Activated T-helper 1 cell treated with anti-CD3 and anti-CD28 coated beads, Interleukin-2, amount 50 U/mL, for 16 hours (primary cell): ENCODE results near the gene WDR4.
A peak's percentile ranks its signal among the peaks of the same experiment; 100 is the strongest.
"Not testable (repeated sequence)": the region's sequence is repeated elsewhere in the genome, so short reads cannot be mapped to it uniquely, and the experiment has no call there.

ENCODE experiments used
- DNase-seq, 2 donors: peaks; one replicate each; pipeline ENCODE4 v3.0.0-alpha.2; 2020; ENCODE audit warnings: low read depth in 1 of 2, low spot score in 1 of 2

WDR4 gene

GRCh38 chr21:42820616-42821465 lies 58.5 kb downstream of the WDR4 start:
- DNase-seq = no peak

GRCh38 chr21:42819861-42820615 lies 59.3 kb downstream of the WDR4 start:
- no peak for DNase-seq

DNA sequence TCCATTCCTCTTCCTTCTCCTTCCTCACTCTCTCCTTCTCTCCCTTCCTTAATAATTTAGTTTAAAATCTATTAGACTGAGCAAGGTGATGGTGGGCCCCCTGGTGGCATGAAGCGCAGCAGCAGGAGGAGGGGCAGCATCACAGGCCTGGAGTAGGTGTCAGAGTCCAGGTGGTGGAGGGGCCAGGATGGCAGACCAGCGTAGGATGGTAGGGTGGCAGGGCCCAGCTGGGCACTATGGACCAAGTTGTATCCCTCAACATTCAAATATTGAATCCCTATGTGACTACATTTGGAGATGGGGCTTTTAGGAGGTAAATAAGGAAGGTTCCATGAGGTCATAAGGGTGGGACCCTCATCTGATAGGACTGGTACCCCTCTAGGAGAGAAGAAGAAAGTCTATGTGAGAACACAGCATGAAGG lies 61.0 kb downstream of the WDR4 start:
- DNase-seq = peak; percentile 33 to 47

GRCh38 chr21:42815217-42815616 lies 64.1 kb downstream of the WDR4 start:
- no peak for DNase-seq

DNA sequence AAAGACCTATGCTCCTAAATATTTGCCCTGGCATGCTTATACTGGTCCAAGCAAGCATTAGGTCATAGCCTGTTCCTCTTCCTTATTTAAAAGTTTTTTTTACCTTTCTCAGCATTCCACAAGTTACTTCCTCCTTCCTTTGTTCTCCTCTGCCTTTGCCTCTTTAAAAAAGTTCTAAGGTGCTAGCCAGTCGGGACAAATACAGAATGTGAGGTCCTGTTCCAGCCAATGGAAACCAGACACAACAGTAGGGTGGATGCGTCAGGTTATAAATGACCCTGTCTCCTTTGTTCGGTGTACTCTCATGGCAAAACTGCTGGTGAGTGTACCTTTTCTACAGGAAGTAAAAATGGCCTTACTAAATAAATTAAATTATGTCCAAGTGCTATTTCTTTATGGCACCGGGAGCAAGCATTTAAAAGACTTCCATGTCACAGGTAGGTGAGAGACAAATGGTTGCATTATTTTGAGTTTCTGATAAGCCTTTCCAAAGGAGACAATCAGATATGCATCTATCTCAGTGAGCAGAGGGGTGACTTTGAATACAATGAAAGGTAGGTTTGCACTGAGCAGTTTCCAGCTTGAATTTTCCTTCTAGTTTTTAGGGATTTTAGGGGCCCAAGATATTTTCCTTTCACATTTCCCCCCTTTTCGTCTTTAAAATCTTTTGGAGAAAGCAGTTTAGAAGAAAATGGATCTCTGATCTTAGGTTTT lies 66.7 kb downstream of the WDR4 start:
- DNase-seq = not testable (repeated sequence)

GRCh38 chr21:42811960-42812359 lies 67.4 kb downstream of the WDR4 start:
- no peak for DNase-seq

GRCh38 chr21:42809577-42810475 lies 69.5 kb downstream of the WDR4 start:
- DNase-seq = no peak

DNA sequence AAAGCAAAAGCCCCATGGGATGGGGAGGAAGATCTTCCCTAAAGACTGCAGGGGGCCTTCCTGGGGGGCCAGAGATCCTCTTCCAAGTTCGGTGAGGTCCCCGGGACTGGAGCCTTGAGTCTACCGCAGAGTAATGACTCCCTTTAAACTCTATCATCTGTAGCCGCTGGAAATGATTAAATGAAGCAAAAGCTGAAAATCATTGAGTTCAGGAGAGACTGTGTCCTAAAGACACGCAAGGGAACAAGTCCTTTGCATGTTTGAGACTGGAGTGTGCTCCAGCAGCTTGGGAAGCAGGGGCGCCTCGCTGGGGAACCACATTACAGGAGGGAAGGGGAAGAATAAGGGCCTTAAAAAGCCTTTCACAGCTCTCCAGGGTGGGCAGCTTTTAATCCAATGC lies 70.2 kb downstream of the WDR4 start:
- DNase-seq = no peak

DNA sequence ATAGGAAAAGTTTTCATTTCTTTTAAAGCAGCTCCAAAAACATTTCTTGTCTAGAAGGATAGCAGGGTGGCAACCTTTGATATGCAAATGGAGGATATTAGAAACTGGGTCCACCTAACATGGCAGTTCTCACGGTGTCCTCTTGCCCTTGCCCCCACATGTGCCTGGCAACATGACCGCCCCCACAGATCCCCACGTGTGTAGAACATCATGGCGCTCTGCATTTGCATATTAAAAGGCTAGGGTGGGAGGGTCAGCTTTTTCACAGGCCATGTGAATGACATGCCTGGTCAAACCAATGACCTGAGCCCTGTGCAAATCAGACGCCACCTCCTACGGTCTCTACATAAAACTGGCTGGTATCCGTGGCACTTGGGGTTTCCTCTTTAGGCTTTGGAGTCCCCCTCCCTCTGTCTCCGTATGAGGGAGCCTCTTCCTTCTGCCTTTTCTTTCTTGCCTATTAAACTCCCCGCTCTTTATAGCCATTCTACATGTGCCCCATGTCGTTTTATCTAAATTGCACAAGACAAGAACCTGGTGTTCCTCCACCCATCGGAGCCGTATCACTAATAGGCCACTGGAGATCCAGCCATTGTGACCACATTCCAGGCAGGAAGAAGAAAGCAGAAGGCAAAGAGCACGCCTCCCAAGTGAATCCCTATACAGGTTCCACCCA lies 71.3 kb downstream of the WDR4 start:
- no peak for DNase-seq

DNA sequence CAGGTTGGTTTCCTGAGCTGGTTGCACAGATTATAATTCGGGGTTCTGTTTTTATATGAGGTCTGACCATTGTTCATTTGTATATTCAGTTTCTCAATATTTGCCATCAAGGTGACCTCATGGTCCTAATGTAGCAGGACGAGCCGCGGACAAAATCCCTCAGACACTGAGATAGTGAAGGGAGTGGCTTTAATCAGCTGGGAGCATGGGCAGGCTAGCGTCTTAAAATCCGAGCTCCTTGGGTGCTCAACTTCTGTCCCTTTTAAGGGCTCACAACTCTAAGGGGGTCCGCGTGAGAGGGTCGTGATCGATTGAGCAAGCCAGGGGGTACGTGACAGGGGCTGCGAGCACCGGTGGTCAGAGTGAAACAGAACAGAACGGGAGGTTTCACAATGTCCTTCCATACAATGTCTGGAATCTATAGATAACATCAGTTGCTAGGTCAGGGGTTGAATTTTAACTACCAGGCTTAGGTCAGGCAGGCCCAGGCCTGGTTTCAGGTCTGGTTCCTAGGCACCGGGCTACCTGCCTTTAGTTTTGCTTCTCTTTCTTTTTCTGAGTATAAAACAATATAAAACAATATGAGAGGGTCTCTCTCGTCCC lies 71.9 kb downstream of the WDR4 start:
- not testable (repeated sequence) for DNase-seq

DNA sequence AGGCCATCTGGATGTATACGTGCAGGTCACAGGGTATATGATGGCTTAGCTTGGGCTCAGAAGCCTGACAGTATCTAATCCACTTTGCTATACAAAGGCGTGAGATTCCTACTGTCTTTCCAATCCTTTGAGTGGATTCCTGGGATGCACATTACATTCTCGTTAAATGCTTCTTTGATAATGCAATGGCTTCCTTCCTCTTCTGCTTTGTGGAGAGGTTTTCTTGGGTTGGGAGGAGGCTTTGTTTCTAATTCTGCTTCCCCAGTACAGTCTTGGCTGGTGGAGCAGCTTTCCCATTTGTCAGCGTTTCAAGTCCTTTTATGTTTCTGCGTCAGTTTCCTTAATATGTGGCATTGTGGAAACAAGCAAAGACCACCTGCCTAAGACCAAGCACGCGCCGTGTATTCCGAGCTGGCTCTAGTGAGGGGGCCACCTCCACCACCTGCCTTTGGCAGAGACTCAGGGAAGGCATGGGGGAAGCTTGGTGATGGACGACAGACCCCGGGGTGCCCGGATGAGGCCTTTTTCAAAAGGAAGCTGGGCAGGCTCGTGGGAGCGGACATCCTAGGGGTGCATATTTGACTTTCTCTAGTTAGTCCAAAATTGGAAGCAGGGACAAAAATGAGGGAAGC lies 72.7 kb downstream of the WDR4 start:
- DNase-seq = no peak

GRCh38 chr21:42801616-42802015 lies 77.7 kb downstream of the WDR4 start:
- DNase-seq = not testable (repeated sequence)

GRCh38 chr21:42799948-42800347 lies 79.4 kb downstream of the WDR4 start:
- DNase-seq = no peak

- DNase-seq = no peak
Measured at GRCh38 chr21:42799516-42799915, 79.8 kb downstream of the WDR4 start.
